Adipocyte (in vitro differentiated cells): Measurements from ENCODE around the gene TCERG1L.

Source experiments
- DNase-seq: peaks from one replicate; pipeline ENCODE4 v3.0.0-alpha.2; 2015; ENCODE audit warnings: low read depth
- H3K27me3 ChIP-seq: replicated peaks from 2 replicates; pipeline ENCODE4 v1.7.0; 2013; ENCODE audit warnings: mild to moderate bottlenecking, low read length, moderate library complexity; ENCODE audit not compliant: control insufficient read depth, insufficient read depth
- H3K36me3 ChIP-seq: 2 replicates; pipeline ENCODE4 v1.7.0; 2013; ENCODE audit warnings: low read length, mild to moderate bottlenecking, moderate library complexity; ENCODE audit not compliant: control insufficient read depth, insufficient read depth, severe bottlenecking
- H3K4me1 ChIP-seq: 2 replicates; pipeline ENCODE4 v1.7.0; 2013; ENCODE audit warnings: mild to moderate bottlenecking, low read length, moderate library complexity; ENCODE audit not compliant: control insufficient read depth, insufficient read depth
- H3K4me3 ChIP-seq: 2 replicates; pipeline ENCODE4 v1.7.0; 2013; ENCODE audit warnings: mild to moderate bottlenecking, low read length, moderate library complexity
- H3K9ac ChIP-seq: 2 replicates; pipeline ENCODE4 v1.7.0; 2013; ENCODE audit warnings: mild to moderate bottlenecking, low read length, moderate library complexity
- H3K9me3 ChIP-seq: 2 replicates; pipeline ENCODE4 v1.7.0; 2013; ENCODE audit warnings: mild to moderate bottlenecking, low read length, moderate library complexity; ENCODE audit not compliant: control insufficient read depth

TCERG1L gene

DNA sequence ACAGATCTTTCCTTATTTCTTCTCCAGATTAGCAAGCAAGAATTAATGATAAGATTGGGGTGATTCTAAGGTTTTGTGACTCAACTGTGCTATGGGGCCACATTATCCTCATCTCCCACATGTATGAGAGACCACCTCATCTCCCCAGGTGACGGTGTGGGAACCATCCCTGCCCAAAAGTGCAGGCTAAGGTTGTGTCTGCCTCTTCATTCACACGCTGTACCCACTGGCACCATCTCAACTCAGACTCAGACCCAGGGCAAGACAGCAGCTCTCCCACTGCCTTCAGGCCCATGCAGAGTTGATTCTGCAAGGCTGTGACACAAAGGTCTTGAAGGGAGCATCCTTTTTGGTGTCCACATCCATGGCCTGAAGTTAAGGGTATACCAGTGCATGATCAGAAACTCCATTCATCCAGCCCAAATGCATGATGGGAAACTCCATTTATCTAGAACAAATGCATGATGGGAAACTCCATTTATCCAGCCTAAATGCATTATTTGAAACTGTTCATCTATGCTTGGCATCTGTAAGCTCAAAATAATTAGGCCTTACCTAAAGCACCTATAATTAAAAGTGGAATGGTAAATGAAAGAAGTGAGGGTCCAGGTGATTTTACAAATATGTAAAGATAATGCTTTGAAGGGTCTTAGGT is 99.4 kb downstream of the TCERG1L start:
- Histone ChIP-seq H3K9ac (no peak overlapping the region), H3K4me3 (no peak overlapping the region), H3K36me3 (no peaks in the 10 kb centered on the region), H3K27me3 (no peaks in the 10 kb centered on the region), H3K9me3 (no peaks in the 10 kb centered on the region), H3K4me1 (no peaks in the 10 kb centered on the region)
- no peak for DNase-seq

DNA sequence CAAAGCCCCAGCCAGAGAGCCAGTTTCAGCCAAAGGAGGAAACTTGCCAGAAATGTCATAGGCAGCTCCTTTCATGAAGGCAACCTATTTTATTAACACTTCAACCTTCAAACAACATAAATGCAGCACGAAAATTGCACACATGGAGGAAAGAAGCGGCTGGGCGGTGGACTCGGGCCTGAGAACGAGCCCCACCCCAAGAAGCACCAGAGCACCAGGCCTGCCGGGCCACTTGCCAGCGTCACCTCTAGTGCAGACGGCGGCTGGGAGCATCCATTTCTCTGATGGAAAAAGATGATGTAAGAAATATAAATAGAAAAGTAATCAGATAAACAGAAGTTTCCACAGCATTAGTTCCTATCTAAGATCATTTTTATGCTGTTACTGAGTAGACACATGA is 100.0 kb downstream of the TCERG1L start:
- Histone ChIP-seq H3K9ac (no peak overlapping the region), H3K4me1 (no peaks in the 10 kb centered on the region), H3K9me3 (no peaks in the 10 kb centered on the region), H3K27me3 (no peaks in the 10 kb centered on the region), H3K4me3 (no peak overlapping the region), H3K36me3 (no peaks in the 10 kb centered on the region)
- no peak for DNase-seq

DNA sequence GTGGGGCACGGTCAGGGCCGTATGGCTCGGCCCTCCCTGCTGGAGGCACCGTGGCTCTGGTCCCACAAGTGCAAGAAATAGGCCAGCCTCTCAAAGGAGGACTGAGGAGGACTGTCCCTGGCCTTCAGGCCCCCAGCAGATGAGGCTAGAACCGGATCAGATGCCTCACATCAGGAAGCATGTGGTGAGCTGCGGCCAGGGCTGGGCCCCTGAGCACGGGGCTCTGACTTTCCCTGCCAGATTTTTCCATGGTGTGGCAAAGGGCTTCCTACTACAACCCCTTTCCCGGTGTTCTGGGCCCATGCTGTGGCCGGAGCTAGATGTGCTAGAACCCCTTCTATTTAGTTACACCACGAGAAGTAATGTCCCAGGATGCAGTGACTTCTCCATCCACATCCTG is 100.4 kb downstream of the TCERG1L start:
- Histone ChIP-seq H3K36me3 (no peaks in the 10 kb centered on the region), H3K4me3 (no peak overlapping the region), H3K4me1 (no peaks in the 10 kb centered on the region), H3K27me3 (no peaks in the 10 kb centered on the region), H3K9me3 (no peaks in the 10 kb centered on the region), H3K9ac (no peak overlapping the region)
- DNase-seq, result no peak

DNA sequence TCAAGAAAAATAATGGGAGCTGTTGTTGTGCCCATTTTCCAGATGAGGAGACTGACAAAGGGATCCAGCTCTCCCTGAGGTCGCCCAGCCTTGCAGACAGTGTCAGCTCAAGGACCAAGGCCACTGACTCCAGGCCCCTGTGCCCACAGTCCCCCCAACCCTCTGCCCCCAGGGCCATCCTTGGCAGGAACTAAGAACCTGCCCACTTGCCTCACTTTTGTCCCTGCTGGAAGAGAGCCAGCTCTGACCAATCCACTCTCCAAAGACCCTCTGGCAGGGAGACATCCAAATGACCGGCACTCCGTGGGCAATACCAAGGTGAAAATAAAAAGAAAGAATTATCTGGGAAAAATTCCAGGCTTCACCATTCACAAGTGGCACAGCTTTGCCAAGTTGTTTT is 101.3 kb downstream of the TCERG1L start:
- H3K4me3 ChIP-seq, result no peak overlapping the region
- H3K9ac ChIP-seq, result no peak overlapping the region
- no peaks in the 10 kb centered on the region for H3K4me1 ChIP-seq
- no peak for DNase-seq
- no peaks in the 10 kb centered on the region for H3K27me3 ChIP-seq
- no peaks in the 10 kb centered on the region for H3K36me3 ChIP-seq
- no peaks in the 10 kb centered on the region for H3K9me3 ChIP-seq

DNA sequence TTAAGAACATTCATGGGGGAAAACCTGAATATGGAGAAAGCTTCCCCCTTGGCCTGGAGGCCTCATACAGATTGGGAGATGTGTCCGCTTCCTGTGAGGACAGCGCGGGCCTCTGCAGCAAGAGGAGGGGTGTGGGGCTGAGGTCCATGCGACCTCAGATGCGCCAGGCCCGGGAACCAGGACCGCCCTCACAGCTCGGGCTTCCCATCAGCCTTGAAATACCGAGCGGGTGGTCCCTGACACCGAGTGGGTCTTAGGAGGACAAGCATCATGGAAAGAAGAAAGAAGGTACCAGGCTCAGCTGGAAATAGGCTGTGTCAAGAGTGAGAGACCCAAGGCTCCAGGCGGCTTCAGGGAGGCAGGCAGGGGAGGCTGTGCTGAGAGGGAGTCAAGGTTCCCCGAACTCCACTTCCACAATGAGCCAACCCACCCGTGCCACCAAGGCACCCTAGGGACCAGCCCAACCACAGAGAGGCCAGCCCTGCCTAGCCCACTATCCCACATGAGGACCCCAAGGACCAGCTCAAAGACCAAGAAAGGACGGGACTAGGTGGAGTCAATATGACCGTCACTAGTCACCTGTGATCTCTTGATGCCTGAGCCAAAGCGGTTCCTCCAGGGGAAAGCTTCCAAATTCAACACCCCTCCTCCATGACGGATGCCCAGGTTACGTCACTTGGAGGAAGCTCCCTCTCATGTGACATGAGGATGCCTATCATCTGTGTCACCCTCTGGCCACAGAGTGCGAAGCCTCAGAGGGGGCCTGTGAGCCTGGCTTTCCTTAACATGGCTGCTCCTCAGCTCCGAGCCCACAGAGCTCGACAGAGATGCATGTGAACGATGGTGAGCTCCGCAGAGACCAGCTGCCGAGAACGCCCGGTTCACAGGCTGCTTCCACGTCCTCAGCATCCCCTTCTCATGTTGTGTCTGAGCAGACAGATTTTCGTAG is 103.7 kb downstream of the TCERG1L start:
- DNase-seq, result no peak
- H3K9me3 ChIP-seq, result no peaks in the 10 kb centered on the region
- no peak overlapping the region for H3K9ac ChIP-seq
- H3K27me3 ChIP-seq, result no peaks in the 10 kb centered on the region
- no peak overlapping the region for H3K4me3 ChIP-seq
- no peaks in the 10 kb centered on the region for H3K4me1 ChIP-seq
- no peaks in the 10 kb centered on the region for H3K36me3 ChIP-seq

DNA sequence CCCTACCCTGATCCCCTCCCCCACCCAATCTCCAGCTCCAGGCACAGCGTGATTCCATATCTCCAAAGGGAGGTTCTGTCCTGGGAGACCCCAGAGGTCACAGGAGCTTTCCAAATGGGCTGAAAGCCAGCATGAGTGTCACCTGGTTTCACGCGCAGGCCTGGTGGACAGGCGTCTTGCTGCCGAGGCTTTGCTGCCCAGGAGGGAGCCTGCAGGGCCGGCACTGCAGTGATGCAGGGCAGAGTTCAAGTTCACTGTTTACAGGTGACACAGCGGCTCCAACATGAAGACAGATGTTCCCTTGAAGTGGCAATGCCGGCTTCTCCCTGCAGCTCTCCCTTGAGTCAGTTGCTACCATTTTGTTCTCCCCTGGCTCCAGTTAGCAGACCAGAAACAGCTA is 104.3 kb downstream of the TCERG1L start:
- Histone ChIP-seq H3K36me3 (no peaks in the 10 kb centered on the region), H3K27me3 (no peaks in the 10 kb centered on the region), H3K9me3 (no peaks in the 10 kb centered on the region), H3K4me3 (no peak overlapping the region), H3K9ac (no peak overlapping the region), H3K4me1 (no peaks in the 10 kb centered on the region)
- no peak for DNase-seq

DNA sequence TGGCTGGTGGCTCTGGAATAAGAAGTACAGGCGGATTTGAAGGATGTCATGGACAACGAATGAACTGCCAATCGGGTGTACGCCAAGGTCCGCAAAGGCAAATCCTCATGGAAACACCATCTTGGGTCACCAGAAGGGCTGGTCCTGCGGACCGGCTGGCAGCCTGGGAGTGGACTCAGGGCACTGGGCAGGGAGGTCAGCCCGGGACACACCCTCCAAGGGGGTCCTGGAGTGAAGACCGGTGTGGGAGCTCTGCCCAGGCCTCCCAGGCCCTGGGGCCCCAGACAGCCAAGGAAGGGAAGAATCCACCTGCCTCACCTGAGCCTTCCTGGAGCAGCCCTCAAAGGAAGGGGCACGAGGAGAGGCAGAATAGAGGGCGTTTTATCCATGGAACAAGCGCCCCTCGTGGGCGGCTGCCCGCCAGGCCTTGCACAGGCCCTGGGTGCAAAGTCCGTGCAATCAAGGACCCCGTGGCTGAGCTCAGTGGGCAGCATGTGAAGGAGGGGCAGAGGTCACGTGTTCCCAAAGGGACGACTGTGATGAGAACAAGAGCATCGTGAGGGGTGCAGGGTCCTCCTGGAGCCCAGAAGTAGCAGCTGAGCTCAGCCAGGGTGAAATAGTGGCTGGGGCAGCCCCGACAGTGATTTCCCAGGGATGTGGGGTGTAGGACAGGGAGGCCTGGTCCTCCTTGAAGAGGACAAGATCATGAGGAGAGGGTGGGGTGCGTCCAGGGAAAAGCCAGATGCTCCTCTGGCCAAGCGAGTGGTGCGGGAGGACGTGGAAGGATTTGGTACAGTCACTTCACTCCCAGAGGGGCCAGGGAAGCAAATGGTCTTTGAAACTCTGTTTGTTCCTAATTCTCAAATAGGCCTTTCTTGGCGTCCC is 105.2 kb downstream of the TCERG1L start:
- Histone ChIP-seq H3K4me3 (no peak overlapping the region), H3K4me1 (no peaks in the 10 kb centered on the region), H3K9me3 (no peaks in the 10 kb centered on the region), H3K9ac (no peak overlapping the region), H3K27me3 (no peaks in the 10 kb centered on the region), H3K36me3 (no peaks in the 10 kb centered on the region)
- DNase-seq, result no peak

DNA sequence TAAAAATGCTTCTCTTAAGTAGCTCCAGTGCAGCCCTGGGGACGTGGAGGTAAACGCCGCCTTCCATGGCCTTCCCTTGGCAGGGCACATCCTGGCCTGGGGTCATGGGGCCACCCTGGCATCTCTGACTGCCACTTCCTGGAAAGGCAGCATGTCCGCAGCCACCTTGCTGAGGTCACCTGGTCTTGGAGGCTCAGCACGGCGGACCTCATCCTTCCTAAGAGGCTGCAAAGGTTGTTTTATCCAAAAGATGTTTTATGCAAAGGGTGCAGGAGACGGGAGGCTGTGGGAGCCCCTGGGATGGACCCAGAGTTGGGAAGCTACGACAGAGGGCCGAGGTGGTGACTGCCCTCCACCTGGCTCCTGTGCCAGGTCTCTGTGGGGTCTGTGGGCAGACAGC is 106.0 kb downstream of the TCERG1L start:
- Histone ChIP-seq H3K27me3 (no peaks in the 10 kb centered on the region), H3K9ac (no peak overlapping the region), H3K9me3 (no peaks in the 10 kb centered on the region), H3K4me1 (no peaks in the 10 kb centered on the region), H3K4me3 (no peak overlapping the region), H3K36me3 (no peaks in the 10 kb centered on the region)
- DNase-seq, result no peak

DNA sequence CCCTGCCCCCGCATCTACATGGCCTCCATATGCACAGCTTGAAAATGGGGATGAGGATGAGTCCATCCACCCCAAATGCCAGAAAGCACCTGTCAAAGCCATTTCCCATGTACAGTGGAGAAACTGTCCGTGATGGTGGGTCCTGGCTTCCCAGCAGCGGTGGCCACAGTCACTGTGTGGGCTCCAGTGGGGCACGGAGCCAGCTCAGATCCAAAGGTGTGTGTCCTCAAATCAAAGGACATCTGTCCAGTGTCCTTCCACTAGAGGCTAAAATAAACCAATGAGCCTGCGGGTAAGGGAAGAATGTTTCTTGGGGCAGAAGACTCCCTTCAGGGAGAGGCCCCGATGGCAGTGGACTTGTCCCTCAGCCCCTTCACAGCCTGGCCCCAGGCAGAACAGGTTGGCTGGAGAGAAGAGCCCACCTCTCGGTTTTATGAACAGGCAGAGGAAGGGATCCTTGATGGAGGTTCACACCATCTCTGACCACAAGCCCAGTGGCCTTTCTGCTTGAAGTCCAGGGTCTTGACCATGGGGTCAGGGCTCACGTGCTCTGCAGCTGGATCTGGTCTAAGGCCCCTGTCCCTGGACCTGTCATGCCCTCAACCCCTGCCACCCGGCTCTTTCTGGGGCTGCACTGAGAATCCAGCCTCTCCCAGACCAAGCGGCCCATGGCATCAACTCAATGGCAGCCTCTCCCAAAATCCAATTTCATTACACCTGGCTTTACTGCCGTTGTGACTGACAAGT is 106.9 kb downstream of the TCERG1L start:
- no peaks in the 10 kb centered on the region for H3K36me3 ChIP-seq
- no peak overlapping the region for H3K9ac ChIP-seq
- no peaks in the 10 kb centered on the region for H3K9me3 ChIP-seq
- H3K4me3 ChIP-seq, result no peak overlapping the region
- DNase-seq, result no peak
- H3K4me1 ChIP-seq, result no peaks in the 10 kb centered on the region
- no peaks in the 10 kb centered on the region for H3K27me3 ChIP-seq

DNA sequence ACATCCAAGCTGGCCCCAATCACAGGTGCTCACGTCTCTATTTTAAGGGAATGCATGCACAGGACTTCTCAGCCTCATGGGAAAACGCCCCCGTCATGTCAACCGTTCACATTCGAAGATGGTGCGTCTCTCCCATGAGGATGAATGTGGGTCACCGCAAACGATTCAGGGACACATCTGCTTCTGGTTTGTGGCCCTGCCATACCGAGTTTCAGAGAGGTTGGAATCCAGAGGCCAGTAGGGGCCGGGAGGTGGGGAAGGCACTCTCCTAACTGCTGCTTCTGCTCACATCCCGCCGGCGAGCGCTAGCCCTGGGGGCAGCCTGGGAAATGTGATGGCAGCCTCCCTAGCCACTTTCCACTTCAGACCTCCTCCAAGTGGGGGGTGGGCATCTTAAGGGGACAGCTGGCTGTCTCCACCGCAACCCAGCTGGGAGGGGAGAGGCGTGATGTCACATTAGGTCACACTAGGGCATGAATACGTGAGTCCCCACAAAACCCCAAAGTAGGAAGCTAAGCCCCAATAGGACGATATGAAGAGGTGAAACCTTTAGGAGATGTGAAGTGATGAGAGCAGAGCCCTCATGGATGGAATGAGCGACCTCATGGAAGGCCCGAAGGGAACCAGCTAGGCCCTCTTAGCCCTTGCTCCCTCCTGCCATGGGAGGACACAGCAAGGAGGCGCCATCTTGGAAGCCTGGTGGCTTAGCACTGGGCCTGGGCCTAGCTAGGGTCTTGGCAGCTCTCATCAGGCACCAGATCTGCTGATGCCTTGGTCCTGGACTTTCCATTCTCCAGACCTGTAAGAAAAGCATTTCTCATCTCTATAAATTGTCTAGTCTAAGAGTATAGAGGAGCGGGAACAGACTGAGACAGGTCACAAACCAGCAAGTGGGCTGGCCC is 107.8 kb downstream of the TCERG1L start:
- H3K9me3 ChIP-seq, result no peaks in the 10 kb centered on the region
- no peaks in the 10 kb centered on the region for H3K36me3 ChIP-seq
- no peak overlapping the region for H3K4me3 ChIP-seq
- no peak for DNase-seq
- no peaks in the 10 kb centered on the region for H3K4me1 ChIP-seq
- no peaks in the 10 kb centered on the region for H3K27me3 ChIP-seq
- H3K9ac ChIP-seq, result no peak overlapping the region
